A549 (cell line): ENCODE data around the gene PDCD1. TPM values are rescaled to one million over a fixed set of nuclear protein-coding genes. Genes with fewer than 3 reads are reported as not detected.
A peak's percentile ranks its signal among the peaks of the same experiment; 100 is the strongest.

ENCODE experiments used
- ATAC-seq, 2 experiments: fragments of 200-7000 bp in 1 of 2; fragments of >200 bp in 1 of 2; cut with Nextera tagmentation in 1 of 2; cut with Tn5 transposase in 1 of 2; 3 replicates each; pipeline versions ENCODE4 v1.8.0 to v1.9.1; 2018 to 2020; ENCODE audit warnings: mild to moderate bottlenecking in 1 of 2, moderate library complexity in 1 of 2
- CTCF ChIA-PET: fragments of 300-600 bp; sonication (Branson Sonifier 250); formaldehyde crosslinking; extraction: SDS; loops from one replicate; lab custom pipeline; 2021; ENCODE audit warnings: antibody characterized with exemption, inconsistent platforms; lab: Yijun Ruan, JAX
- POLR2A ChIA-PET: fragments of 350-600 bp; formaldehyde crosslinking; extraction: SDS; loops from one replicate; lab custom pipeline; 2021; ENCODE audit warnings: antibody characterized with exemption, inconsistent platforms; lab: Yijun Ruan, JAX
- DNase-seq, 2 experiments: peaks; one replicate each; pipeline versions ENCODE4 v3.0.0 to v3.0.0-alpha.2; 2011 to 2016; ENCODE audit warnings: low read depth in 1 of 2, low spot score in 1 of 2
- FAIRE-seq: peaks from 2 replicates; lab custom pipeline; 2011; peaks lifted over from hg19 to GRCh38; lab: Jason Lieb, UNC
- H3K27ac ChIP-seq, 2 experiments: fragments of >200 bp; sonication (Bioruptor Twin); formaldehyde crosslinking; 3 replicates each; pipeline ENCODE4 v1.5.1; 2016 to 2017
- H3K4me1 ChIP-seq: fragments of >200 bp; sonication (Bioruptor Twin); formaldehyde crosslinking; 3 replicates; pipeline ENCODE4 v1.6.1; 2016
- H3K4me2 ChIP-seq: fragments of >200 bp; sonication (Bioruptor Twin); formaldehyde crosslinking; 3 replicates; pipeline ENCODE4 v1.6.1; 2016
- H3K4me3 ChIP-seq: fragments of >200 bp; sonication (Bioruptor Twin); formaldehyde crosslinking; 3 replicates; pipeline ENCODE4 v1.5.1; 2016
- H3K9me3 ChIP-seq: fragments of >200 bp; sonication (Bioruptor Twin); formaldehyde crosslinking; 3 replicates; pipeline ENCODE4 v1.6.1; 2016
- BHLHE40 ChIP-seq: IDR thresholded peaks from 2 replicates; pipeline ENCODE4 v1.6.1; 2012; ENCODE audit warnings: low read depth, low read length, inconsistent platforms
- CHD2 ChIP-seq: fragments of 150-350 bp; IDR thresholded peaks from 2 replicates; pipeline ENCODE4 v1.6.1; 2014; ENCODE audit warnings: low read length; ENCODE audit not compliant: partially characterized antibody
- FOSB ChIP-seq: fragments of 250-450 bp; sonication (Bioruptor Pico); IDR thresholded peaks from 2 replicates; pipeline ENCODE4 v1.5.0; 2020; ENCODE audit warnings: mild to moderate bottlenecking, moderate library complexity
- FOXS1 ChIP-seq: fragments of 250-450 bp; sonication (Bioruptor Pico); IDR thresholded peaks from 2 replicates; pipeline ENCODE4 v1.5.0; 2020; ENCODE audit warnings: mild to moderate bottlenecking, moderate library complexity
- HDAC2 ChIP-seq: fragments of 200-600 bp; sonication (generic); IDR thresholded peaks from 2 replicates; pipeline ENCODE4 v1.6.1; 2016
- HEYL ChIP-seq: fragments of 250-450 bp; sonication (Bioruptor Pico); IDR thresholded peaks from 2 replicates; pipeline ENCODE4 v1.8.0; 2021; ENCODE audit warnings: mild to moderate bottlenecking, moderate library complexity
- MAFK ChIP-seq: fragments of 450-650 bp; IDR thresholded peaks from 2 replicates; pipeline ENCODE4 v1.6.1; 2014; ENCODE audit not compliant: partially characterized antibody
- NR3C1 ChIP-seq: fragments of >200 bp; sonication (Bioruptor Twin); formaldehyde crosslinking; IDR thresholded peaks from 3 replicates; pipeline ENCODE4 v1.6.1; 2017
- POLR2AphosphoS2 ChIP-seq: conservative IDR thresholded peaks from 2 replicates; pipeline ENCODE4 v1.6.1; 2012; ENCODE audit warnings: low read length, improper control_type of control experiment, inconsistent platforms
- RARB ChIP-seq: fragments of 250-450 bp; sonication (Bioruptor Pico); IDR thresholded peaks from 2 replicates; pipeline ENCODE4 v1.8.0; 2021; ENCODE audit warnings: mild to moderate bottlenecking, moderate library complexity
- SREBF2 ChIP-seq: fragments of 450-650 bp; IDR thresholded peaks from 2 replicates; pipeline ENCODE4 v1.6.1; 2014; ENCODE audit warnings: mild to moderate bottlenecking, moderate library complexity
- TFCP2L1 ChIP-seq: fragments of 250-450 bp; sonication (Bioruptor Pico); IDR thresholded peaks from 2 replicates; pipeline ENCODE4 v1.5.0; 2021; ENCODE audit warnings: mild to moderate bottlenecking
- TP53 ChIP-seq: fragments of 250-450 bp; sonication (Bioruptor Pico); IDR thresholded peaks from 2 replicates; pipeline ENCODE4 v1.5.0; 2021; ENCODE audit warnings: mild to moderate bottlenecking, moderate library complexity
- ZC3H11A ChIP-seq: fragments of 450-650 bp; IDR thresholded peaks from 2 replicates; pipeline ENCODE4 v1.6.1; 2014; ENCODE audit warnings: antibody characterized with exemption, mild to moderate bottlenecking
- ZNF302 ChIP-seq: fragments of 250-450 bp; sonication (Bioruptor Pico); IDR thresholded peaks from 2 replicates; pipeline ENCODE4 v1.9.0; 2021; ENCODE audit warnings: inconsistent platforms, mild to moderate bottlenecking, moderate library complexity
- WGBS: methylation state at CpG from one replicate; pipeline ENCODE4 v1.1.6; 2017; ENCODE audit errors: missing lambda C conversion rate; 5-methylcytosine and 5-hydroxymethylcytosine counted together
- polyA plus RNA-seq, 4 experiments: library from polyadenylated mRNA; depleted of rRNA in 3 of 4; stranded (reverse); fragments of >200 nt; fragmentation: RNase III in 1 of 4; extraction: RNeasy Plus Mini Kit Qiagen cat#74134 plus additional on column Dnase treatment in 1 of 4; gene quantifications; 2 replicates in 3 of 4; 3 replicates in 1 of 4; pipeline ENCODE4 v1.2.3, GENCODE V29; 2011 to 2017
- TF ChIP-seq, protein P1 (sequence below): IDR thresholded peaks from 2 replicates; pipeline ENCODE4 v1.6.1; 2012
- TF ChIP-seq, protein P2 (sequence below): fragments of 200-600 bp; sonication (generic); IDR thresholded peaks from 2 replicates; pipeline ENCODE4 v1.6.1; 2016; ENCODE audit warnings: antibody characterized with exemption, mild to moderate bottlenecking, moderate library complexity
- TF ChIP-seq, protein P3 (sequence below): IDR thresholded peaks from 2 replicates; pipeline ENCODE4 v1.6.1; 2012
- TF ChIP-seq, protein P4 (sequence below): fragments of >200 bp; sonication (Bioruptor Twin); formaldehyde crosslinking; IDR thresholded peaks from 3 replicates; pipeline ENCODE4 v1.6.1; 2016
- TF ChIP-seq, protein P5 (sequence below): fragments of >200 bp; sonication (Bioruptor Twin); formaldehyde crosslinking; IDR thresholded peaks from 2 replicates; pipeline ENCODE4 v1.6.1; 2016

The PDCD1 gene
- polyA plus RNA-seq, 2 of the 4 experiments (the other 2 are of a cell fraction) = not detected

DNA sequence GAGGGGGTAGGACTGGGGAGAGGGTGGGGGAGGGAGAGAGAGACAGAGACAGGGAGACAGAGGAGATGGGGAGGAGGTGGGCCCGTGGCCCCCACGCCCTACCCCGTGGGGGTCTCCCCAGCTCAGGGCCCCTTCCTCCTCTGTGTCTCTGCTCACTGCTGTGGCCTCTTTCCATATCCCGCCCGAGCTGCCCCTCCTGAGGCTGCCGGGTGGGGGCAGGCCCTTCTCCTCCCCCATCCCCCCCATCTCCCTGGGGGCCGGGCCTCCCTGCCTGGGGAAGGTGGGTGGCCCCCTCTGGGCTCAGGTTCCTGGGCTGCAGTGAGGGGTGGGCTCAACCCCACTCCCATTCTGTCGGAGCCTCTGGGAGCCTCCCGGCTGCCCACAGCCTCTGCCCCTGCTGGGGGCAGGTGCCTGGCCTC, 332 bp upstream of the PDCD1 start:
- FAIRE-seq = no peak
- Histone ChIP-seq H3K4me3 (no peak overlapping the region), H3K4me2 (no peak overlapping the region), H3K9me3 (no peaks in the 10 kb centered on the region), H3K4me1 (no peaks in the 10 kb centered on the region), H3K27ac (0 out of 6 replicates have a peak overlapping the region, but pooled peaks of 1 of the 2 experiments have one; percentile 17)
- WGBS = 63% methylated on average over 7 of the region's 9 CpGs
- TF ChIP-seq TP53 (CRISPR knock-in tag) (no peak), FOXS1 (no peak), NR3C1 (no peak), POLR2AphosphoS2 (no peak), MAFK (no peak), SREBF2 (no peak), HDAC2 (no peak), CHD2 (no peak), HEYL (CRISPR knock-in tag) (no peak), FOSB (no peak), RARB (CRISPR knock-in tag) (no peak), ZNF302 (CRISPR knock-in tag) (no peak), TFCP2L1 (CRISPR knock-in tag) (no peak)
- TF ChIP-seq, protein P1, sequence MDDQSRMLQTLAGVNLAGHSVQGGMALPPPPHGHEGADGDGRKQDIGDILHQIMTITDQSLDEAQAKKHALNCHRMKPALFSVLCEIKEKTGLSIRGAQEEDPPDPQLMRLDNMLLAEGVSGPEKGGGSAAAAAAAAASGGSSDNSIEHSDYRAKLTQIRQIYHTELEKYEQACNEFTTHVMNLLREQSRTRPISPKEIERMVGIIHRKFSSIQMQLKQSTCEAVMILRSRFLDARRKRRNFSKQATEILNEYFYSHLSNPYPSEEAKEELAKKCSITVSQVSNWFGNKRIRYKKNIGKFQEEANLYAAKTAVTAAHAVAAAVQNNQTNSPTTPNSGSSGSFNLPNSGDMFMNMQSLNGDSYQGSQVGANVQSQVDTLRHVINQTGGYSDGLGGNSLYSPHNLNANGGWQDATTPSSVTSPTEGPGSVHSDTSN = no peak
- TF ChIP-seq, protein P2, sequence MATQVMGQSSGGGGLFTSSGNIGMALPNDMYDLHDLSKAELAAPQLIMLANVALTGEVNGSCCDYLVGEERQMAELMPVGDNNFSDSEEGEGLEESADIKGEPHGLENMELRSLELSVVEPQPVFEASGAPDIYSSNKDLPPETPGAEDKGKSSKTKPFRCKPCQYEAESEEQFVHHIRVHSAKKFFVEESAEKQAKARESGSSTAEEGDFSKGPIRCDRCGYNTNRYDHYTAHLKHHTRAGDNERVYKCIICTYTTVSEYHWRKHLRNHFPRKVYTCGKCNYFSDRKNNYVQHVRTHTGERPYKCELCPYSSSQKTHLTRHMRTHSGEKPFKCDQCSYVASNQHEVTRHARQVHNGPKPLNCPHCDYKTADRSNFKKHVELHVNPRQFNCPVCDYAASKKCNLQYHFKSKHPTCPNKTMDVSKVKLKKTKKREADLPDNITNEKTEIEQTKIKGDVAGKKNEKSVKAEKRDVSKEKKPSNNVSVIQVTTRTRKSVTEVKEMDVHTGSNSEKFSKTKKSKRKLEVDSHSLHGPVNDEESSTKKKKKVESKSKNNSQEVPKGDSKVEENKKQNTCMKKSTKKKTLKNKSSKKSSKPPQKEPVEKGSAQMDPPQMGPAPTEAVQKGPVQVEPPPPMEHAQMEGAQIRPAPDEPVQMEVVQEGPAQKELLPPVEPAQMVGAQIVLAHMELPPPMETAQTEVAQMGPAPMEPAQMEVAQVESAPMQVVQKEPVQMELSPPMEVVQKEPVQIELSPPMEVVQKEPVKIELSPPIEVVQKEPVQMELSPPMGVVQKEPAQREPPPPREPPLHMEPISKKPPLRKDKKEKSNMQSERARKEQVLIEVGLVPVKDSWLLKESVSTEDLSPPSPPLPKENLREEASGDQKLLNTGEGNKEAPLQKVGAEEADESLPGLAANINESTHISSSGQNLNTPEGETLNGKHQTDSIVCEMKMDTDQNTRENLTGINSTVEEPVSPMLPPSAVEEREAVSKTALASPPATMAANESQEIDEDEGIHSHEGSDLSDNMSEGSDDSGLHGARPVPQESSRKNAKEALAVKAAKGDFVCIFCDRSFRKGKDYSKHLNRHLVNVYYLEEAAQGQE = no peak
- TF ChIP-seq, protein P3, sequence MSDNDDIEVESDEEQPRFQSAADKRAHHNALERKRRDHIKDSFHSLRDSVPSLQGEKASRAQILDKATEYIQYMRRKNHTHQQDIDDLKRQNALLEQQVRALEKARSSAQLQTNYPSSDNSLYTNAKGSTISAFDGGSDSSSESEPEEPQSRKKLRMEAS = no peak
- TF ChIP-seq, protein P4, sequence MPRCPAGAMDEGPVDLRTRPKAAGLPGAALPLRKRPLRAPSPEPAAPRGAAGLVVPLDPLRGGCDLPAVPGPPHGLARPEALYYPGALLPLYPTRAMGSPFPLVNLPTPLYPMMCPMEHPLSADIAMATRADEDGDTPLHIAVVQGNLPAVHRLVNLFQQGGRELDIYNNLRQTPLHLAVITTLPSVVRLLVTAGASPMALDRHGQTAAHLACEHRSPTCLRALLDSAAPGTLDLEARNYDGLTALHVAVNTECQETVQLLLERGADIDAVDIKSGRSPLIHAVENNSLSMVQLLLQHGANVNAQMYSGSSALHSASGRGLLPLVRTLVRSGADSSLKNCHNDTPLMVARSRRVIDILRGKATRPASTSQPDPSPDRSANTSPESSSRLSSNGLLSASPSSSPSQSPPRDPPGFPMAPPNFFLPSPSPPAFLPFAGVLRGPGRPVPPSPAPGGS = no peak
- ATAC-seq = no peak
- no peak for DNase-seq
- POLR2A ChIA-PET = no interaction called here
- CTCF ChIA-PET = interaction anchor here (1.5 kb wide), 1 partner anchor 29 kb away, joined by 3 read pairs; no protein-coding TSS in a partner anchor

DNA sequence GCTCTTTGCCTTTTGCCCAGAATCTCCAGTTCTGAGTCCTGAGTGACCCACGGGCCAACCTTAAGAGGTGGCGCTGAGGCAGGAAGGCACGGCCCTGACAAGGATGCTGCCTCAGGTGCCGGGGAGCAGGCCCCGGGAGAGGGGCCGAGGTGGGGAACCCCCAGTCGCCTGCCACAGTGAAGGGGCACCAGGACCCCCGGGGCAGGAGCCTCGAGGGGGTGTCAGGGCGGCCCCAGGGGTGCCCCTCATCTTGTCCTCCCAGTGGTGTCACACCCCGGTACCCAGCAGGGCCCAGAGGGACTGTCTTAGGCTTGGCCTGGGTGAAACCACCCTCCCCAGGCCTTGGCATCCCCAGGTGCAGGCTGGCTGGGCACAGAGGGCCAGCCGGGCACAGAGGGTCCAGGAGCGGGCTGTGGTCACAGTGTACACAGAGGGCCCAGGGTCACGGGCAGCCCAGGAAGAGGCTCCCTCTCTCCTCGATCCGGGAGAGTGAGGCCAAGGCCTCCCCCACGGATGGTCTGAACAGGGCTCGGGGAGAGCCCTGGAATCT, 1.0 kb downstream of the PDCD1 start:
- FAIRE-seq = no peak
- Histone ChIP-seq H3K4me1 (no peaks in the 10 kb centered on the region), H3K4me2 (no peak overlapping the region), H3K9me3 (no peaks in the 10 kb centered on the region), H3K27ac (no peak overlapping the region), H3K4me3 (no peak overlapping the region)
- no peak; a peak in 1 of 6 replicates for ATAC-seq
- 77% methylated on average over 7 of the region's 18 CpGs for WGBS
- ChIA-PET CTCF (no interaction called here), POLR2A (no interaction called here)
- TF ChIP-seq NR3C1 (no peak), MAFK (no peak), BHLHE40 (no peak), ZC3H11A (no peak)
- TF ChIP-seq, protein P5, sequence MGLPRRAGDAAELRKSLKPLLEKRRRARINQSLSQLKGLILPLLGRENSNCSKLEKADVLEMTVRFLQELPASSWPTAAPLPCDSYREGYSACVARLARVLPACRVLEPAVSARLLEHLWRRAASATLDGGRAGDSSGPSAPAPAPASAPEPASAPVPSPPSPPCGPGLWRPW = no peak
- DNase-seq = no peak
